ENCODE data around the gene DNTT.

Gene DNTT

DNA sequence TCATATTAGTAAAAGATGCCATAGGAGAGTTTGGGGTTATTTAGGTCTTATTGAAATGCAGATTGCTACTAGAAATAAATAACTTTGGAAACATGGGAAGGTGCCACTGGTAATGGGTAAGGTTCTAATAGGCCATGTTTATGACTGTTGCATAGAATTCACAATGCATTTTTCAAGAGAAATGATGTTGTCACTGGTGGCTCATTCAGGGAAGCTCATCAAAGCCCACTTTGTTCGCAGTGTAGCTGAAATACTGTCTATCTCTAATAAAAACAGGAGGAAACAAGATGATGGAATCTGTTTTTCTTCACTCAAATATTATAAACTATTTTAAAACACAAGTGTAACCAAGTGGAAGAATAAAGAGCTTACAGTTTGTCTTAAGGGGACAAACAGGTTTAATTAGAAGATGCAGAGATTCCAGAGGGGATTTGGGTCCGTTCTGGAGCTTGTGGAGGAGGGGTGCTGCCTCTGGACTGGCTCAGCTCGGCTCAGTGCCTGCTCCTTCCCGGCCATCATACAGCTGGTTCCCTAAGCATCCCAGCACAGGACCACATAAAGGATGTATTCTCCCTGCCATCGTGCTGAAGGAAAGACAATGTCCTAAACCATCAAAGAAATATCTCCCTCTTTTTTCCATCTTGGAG, 34.2 kb downstream of the DNTT start:
- no peak overlapping the region for H3K27ac ChIP-seq (ENCODE audit: low read depth, low read length)
- no peaks in the 10 kb centered on the region for H3F3A ChIP-seq (ENCODE audit: insufficient read depth)
- no peak overlapping the region for H3K9ac ChIP-seq (ENCODE audit: low read length)
- H3K9me3 ChIP-seq (ENCODE audit: insufficient read depth, low read length): no peaks in the 10 kb centered on the region
- no peaks in the 10 kb centered on the region for H4K20me1 ChIP-seq (ENCODE audit: low read depth, low read length)
- TF ChIP-seq, protein P1, sequence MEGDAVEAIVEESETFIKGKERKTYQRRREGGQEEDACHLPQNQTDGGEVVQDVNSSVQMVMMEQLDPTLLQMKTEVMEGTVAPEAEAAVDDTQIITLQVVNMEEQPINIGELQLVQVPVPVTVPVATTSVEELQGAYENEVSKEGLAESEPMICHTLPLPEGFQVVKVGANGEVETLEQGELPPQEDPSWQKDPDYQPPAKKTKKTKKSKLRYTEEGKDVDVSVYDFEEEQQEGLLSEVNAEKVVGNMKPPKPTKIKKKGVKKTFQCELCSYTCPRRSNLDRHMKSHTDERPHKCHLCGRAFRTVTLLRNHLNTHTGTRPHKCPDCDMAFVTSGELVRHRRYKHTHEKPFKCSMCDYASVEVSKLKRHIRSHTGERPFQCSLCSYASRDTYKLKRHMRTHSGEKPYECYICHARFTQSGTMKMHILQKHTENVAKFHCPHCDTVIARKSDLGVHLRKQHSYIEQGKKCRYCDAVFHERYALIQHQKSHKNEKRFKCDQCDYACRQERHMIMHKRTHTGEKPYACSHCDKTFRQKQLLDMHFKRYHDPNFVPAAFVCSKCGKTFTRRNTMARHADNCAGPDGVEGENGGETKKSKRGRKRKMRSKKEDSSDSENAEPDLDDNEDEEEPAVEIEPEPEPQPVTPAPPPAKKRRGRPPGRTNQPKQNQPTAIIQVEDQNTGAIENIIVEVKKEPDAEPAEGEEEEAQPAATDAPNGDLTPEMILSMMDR (IDR thresholded peaks at IDR 0.05; ENCODE audit: insufficient read depth, low read length, poor library complexity, severe bottlenecking): no peak
- no peak for TF ChIP-seq EZH2phosphoT487 (conservative IDR thresholded peaks at IDR 0.05; ENCODE audit: low read length)
- no peaks in the 10 kb centered on the region for H3K9me2 ChIP-seq (replicated peaks; ENCODE audit: insufficient read depth, low read length)
- H2AFZ ChIP-seq (ENCODE audit: low read depth, low read length, severe bottlenecking): no peak overlapping the region
- H3K27me3 ChIP-seq (ENCODE audit: low read length): no peaks in the 10 kb centered on the region
- no peak overlapping the region for H3K4me3 ChIP-seq (ENCODE audit: insufficient read depth, low read length, poor library complexity, severe bottlenecking)
- H3K79me2 ChIP-seq (ENCODE audit: insufficient read depth, low read length): no peaks in the 10 kb centered on the region
- H3K36me3 ChIP-seq (ENCODE audit: low read length): no peaks in the 10 kb centered on the region
- H3K4me2 ChIP-seq (ENCODE audit: low read depth, low read length, poor library complexity, severe bottlenecking): no peak overlapping the region

DNA sequence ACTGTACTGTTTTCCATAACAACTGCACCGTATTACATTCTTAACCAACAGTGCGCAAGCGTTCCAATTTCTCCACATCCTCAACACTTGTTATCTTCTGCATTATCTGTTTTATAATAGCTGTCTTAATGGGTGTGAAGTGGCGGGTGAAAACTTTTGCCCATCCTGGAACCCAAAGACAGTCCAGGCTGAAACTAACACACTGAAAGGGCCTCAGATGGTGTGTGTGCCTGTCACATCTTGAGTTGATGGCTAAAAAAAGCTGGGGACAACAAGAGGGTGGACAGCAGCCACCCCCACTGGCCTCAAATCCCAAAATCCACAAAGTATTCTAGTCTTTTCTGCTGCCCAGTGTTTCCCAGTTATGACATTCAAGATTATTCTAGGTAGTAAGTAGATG, 35.1 kb downstream of the DNTT start:
- H3K79me2 ChIP-seq (ENCODE audit: insufficient read depth, low read length): no peaks in the 10 kb centered on the region
- no peak for TF ChIP-seq EZH2phosphoT487 (conservative IDR thresholded peaks at IDR 0.05; ENCODE audit: low read length)
- TF ChIP-seq, protein P1 (IDR thresholded peaks at IDR 0.05; ENCODE audit: insufficient read depth, low read length, poor library complexity, severe bottlenecking): no peak
- no peaks in the 10 kb centered on the region for H4K20me1 ChIP-seq (ENCODE audit: low read depth, low read length)
- H2AFZ ChIP-seq (ENCODE audit: low read depth, low read length, severe bottlenecking): no peak overlapping the region
- no peaks in the 10 kb centered on the region for H3K9me2 ChIP-seq (replicated peaks; ENCODE audit: insufficient read depth, low read length)
- no peak overlapping the region for H3K27ac ChIP-seq (ENCODE audit: low read depth, low read length)
- no peak overlapping the region for H3K4me2 ChIP-seq (ENCODE audit: low read depth, low read length, poor library complexity, severe bottlenecking)
- no peak overlapping the region for H3K9ac ChIP-seq (ENCODE audit: low read length)
- H3K4me3 ChIP-seq (ENCODE audit: insufficient read depth, low read length, poor library complexity, severe bottlenecking): no peak overlapping the region
- H3K27me3 ChIP-seq (ENCODE audit: low read length): no peaks in the 10 kb centered on the region
- no peaks in the 10 kb centered on the region for H3K9me3 ChIP-seq (ENCODE audit: insufficient read depth, low read length)
- H3K36me3 ChIP-seq (ENCODE audit: low read length): no peaks in the 10 kb centered on the region
- H3F3A ChIP-seq (ENCODE audit: insufficient read depth): no peaks in the 10 kb centered on the region

DNA sequence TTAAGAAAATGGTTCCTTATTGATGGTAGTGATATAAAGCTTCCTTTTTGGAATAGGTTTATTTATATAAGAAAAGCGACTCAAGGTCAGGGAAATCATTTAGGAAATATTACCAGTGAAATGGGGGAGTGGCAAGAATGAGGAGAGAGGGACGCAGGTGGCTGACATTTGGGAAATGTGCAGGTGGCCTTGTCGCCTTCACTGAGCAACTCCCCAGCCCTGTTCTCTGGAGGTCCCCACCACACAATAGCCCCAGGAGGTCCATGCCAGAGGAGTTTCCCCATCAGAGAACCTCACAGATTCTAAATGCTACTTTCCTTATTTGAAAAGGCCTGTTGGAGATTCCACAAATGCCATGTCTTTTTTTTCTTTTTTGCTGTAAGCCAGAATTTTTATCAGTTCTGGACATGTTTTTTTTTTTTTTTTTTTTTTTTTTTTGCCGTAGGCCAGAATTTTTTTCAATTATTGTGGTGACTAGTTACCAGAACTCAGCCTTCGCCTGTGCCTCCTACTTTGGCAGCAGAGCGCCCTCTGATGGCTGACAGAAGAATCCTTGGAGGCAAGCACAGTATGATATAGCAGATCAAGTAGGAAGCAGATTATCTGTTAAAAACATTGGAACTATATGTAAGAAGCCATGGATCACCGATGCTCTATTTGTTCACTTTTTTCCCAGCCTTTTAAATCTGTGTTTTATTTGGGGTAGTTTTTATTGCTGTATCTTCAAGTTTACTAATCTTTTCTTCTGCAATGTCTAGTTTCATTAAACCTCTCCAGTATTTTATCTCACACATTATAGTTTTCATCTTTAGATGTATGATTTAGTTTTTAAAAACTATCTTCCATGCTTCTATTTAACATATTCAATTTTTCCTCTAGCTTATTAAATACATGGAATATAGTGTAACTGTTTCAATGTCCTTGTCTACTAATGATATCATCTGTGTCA, 36.0 kb downstream of the DNTT start:
- Histone ChIP-seq H3K79me2 (ENCODE audit: insufficient read depth, low read length) (no peaks in the 10 kb centered on the region), H3K27me3 (ENCODE audit: low read length) (no peaks in the 10 kb centered on the region), H3K9me3 (ENCODE audit: insufficient read depth, low read length) (no peaks in the 10 kb centered on the region), H3K9ac (ENCODE audit: low read length) (no peak overlapping the region), H3K36me3 (ENCODE audit: low read length) (no peaks in the 10 kb centered on the region), H3K27ac (ENCODE audit: low read depth, low read length) (no peak overlapping the region), H2AFZ (ENCODE audit: low read depth, low read length, severe bottlenecking) (no peak overlapping the region), H3K9me2 (replicated peaks; ENCODE audit: insufficient read depth, low read length) (no peaks in the 10 kb centered on the region), H3K4me2 (ENCODE audit: low read depth, low read length, poor library complexity, severe bottlenecking) (no peak overlapping the region), H3F3A (ENCODE audit: insufficient read depth) (no peaks in the 10 kb centered on the region), H3K4me3 (ENCODE audit: insufficient read depth, low read length, poor library complexity, severe bottlenecking) (no peak overlapping the region), H4K20me1 (ENCODE audit: low read depth, low read length) (no peaks in the 10 kb centered on the region)
- no peak for TF ChIP-seq EZH2phosphoT487 (conservative IDR thresholded peaks at IDR 0.05; ENCODE audit: low read length)
- TF ChIP-seq, protein P1 (IDR thresholded peaks at IDR 0.05; ENCODE audit: insufficient read depth, low read length, poor library complexity, severe bottlenecking): peak; percentile 82
